Retinal pigment epithelial cell (primary cell): Measurements from ENCODE around the gene MPPED2.

Experiments
- DNase-seq: peaks from one replicate; pipeline ENCODE4 v3.0.0-alpha.2; 2010; ENCODE audit warnings: low read depth
- H3K4me3 ChIP-seq: 2 replicates; pipeline ENCODE4 v1.5.1; 2011; ENCODE audit warnings: mild to moderate bottlenecking, low read length, control low read depth, moderate library complexity
- CTCF ChIP-seq: conservative IDR thresholded peaks from 2 replicates; pipeline ENCODE4 v1.5.1; 2011; ENCODE audit warnings: low read depth, low read length, control low read depth, inconsistent platforms

The MPPED2 gene

GRCh38 chr11:30535818-30536217 is 50.3 kb downstream of the MPPED2 start:
- DNase-seq, result no peak
- H3K4me3 ChIP-seq, result no peak overlapping the region
- no peak for TF ChIP-seq CTCF

- no peak for TF ChIP-seq CTCF
- no peak for DNase-seq
- no peak overlapping the region for H3K4me3 ChIP-seq
These were observed 52.7 kb downstream of the MPPED2 start for GRCh38 chr11:30533445-30533947.

GRCh38 chr11:30527566-30527965 is 58.6 kb downstream of the MPPED2 start:
- H3K4me3 ChIP-seq, result no peak overlapping the region
- TF ChIP-seq CTCF, result no peak
- DNase-seq, result no peak

- no peak for TF ChIP-seq CTCF
- DNase-seq, result no peak
These were observed 59.6 kb downstream of the MPPED2 start for GRCh38 chr11:30526558-30526957.

GRCh38 chr11:30522536-30523243 is 63.5 kb downstream of the MPPED2 start:
- no peak overlapping the region for H3K4me3 ChIP-seq
- DNase-seq, result no peak
- no peak for TF ChIP-seq CTCF

More at GRCh38 chr11:30526558-30526957, 59.6 kb downstream of the MPPED2 start:
- no peak overlapping the region for H3K4me3 ChIP-seq

- H3K4me3 ChIP-seq, result no peak overlapping the region
- DNase-seq, result no peak
- no peak for TF ChIP-seq CTCF
These were observed 64.7 kb downstream of the MPPED2 start for GRCh38 chr11:30521297-30522071.
